Mucosa of descending colon (tissue), 3 donors: ENCODE results near the gene TGFBRAP1. TPM values are rescaled to one million over a fixed set of nuclear protein-coding genes. Genes with fewer than 3 reads are reported as not detected.

ENCODE experiments used
- ATAC-seq: fragments of 200-7000 bp; cut with Tn5 transposase; one replicate; pipeline ENCODE4 v1.9.1; 2020; ENCODE audit warnings: mild to moderate bottlenecking, moderate library complexity
- DNase-seq, 3 donors: peaks; one replicate each; pipeline ENCODE4 v3.0.0-alpha.2; 2020
- H3K36me3 ChIP-seq: fragments of 200-600 bp; one replicate; pipeline ENCODE4 v1.8.0; 2021; ENCODE audit warnings: low read depth, mild to moderate bottlenecking
- H3K4me1 ChIP-seq: fragments of 200-600 bp; one replicate; pipeline ENCODE4 v1.8.0; 2021; ENCODE audit warnings: low read depth, mild to moderate bottlenecking
- H3K4me3 ChIP-seq: fragments of 200-600 bp; one replicate; pipeline ENCODE4 v1.8.0; 2021; ENCODE audit warnings: mild to moderate bottlenecking
- H3K9me3 ChIP-seq: fragments of 200-600 bp; one replicate; pipeline ENCODE4 v1.8.0; 2021; ENCODE audit warnings: mild to moderate bottlenecking
- CTCF ChIP-seq: fragments of 200-600 bp; IDR thresholded peaks from one replicate; pipeline ENCODE4 v1.8.0; 2022; ENCODE audit warnings: antibody characterized with exemption, mild to moderate bottlenecking
- intact Hi-C, 2 donors: fragments of 100-400 bp; cut with DNase I in 1 of 2; cut with micrococcal nuclease in 1 of 2; formaldehyde crosslinking; loops; one replicate each; pipeline versions ENCODE4 v1.11.0 to v1.11.1; 2022; cut with DNase I, micrococcal nuclease
- total RNA-seq, 3 donors: library from RNA; stranded (reverse); fragmentation: NEBNext Ultra II Directional in 2 of 3; extraction: Animal tissue kit (Norgen Biotek cat#: 25700) in 2 of 3; gene quantifications; one replicate each; pipeline versions ENCODE4 v1.2.1 to v1.2.4, GENCODE V29; 2021 to 2023
- donor health status: DM: no; HTN: no; CAD: no; lungs with moderate emphysema.
- donor health status: DM: no; HTN: no; CAD: no.
- donor health status: DM: no; HTN: yes; CAD: no.

TGFBRAP1 gene
- total RNA-seq, 3 donors from 2014 or later, result 16.9 to 24.3 (median 20.9) TPM

DNA sequence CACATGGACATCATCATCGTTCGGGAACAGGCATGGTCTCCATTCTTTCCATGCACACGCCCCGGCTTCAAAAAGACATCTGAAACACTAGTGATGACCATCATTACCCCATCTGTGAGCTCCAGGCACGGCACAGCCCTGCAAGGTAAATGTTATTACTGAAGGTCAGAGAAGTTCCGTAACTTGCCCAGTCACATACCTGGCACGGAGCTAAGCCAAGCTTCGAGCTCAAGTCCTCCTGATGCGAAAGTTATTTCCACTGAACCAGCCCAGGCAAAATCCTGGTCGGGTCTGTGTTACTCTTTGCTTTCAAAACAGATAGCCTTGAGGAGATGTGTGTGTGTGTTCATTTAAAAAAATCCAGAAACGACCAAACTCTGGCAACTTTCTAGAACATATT, 46.5 kb upstream of the TGFBRAP1 start:
- H3K4me3 ChIP-seq, result no peak overlapping the region
- no peak for TF ChIP-seq CTCF
- peaks cover 9% of the 10 kb centered on the region for H3K4me1 ChIP-seq
- no peak for DNase-seq
- no peaks in the 10 kb centered on the region for H3K9me3 ChIP-seq
- no peaks in the 10 kb centered on the region for H3K36me3 ChIP-seq
- intact Hi-C loops, result no loop called here
- no peak for ATAC-seq

DNA sequence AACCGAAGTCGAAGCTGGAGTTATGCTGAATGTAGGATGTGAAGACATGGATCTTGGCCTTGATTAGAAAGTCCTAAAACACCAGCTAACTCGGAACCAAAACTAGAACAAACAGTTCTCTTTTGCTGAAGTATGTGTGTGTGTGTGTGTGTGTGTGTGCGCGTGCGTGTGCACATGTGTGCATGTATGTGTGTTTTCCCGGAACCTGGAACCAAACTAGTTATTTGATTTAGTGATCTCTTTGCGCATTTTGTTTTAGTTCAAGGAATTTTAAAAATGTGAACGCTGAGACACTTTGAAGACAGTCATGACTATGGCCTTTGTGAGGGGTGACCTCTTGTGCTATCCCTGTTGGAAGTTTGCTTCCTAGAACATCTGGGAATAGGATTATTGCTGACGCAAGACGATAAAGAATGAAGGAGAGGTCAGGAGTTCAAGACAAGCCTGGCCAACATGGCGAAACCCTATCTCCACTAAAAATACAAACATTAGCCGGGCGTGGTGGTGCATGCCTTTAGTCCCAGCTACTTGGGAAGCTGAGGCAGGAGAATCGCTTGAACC, 45.5 kb upstream of the TGFBRAP1 start:
- Histone ChIP-seq H3K4me1 (peaks cover 5% of the 10 kb centered on the region), H3K4me3 (no peak overlapping the region), H3K36me3 (no peaks in the 10 kb centered on the region), H3K9me3 (no peaks in the 10 kb centered on the region)
- no peak for ATAC-seq
- no peak for DNase-seq
- intact Hi-C loops, result no loop called here
- TF ChIP-seq CTCF, result no peak

GRCh38 chr2:105373895-105374401, 44.4 kb upstream of the TGFBRAP1 start:
- no peak for TF ChIP-seq CTCF
- ATAC-seq (peak; percentile 6), DNase-seq (no peak)
- intact Hi-C loops, result loop anchor here in 1 of 2 donors (5.0 kb wide), 1 partner anchor 148 kb away; no protein-coding TSS in a partner anchor
- no peaks in the 10 kb centered on the region for H3K4me1 ChIP-seq
- no peaks in the 10 kb centered on the region for H3K9me3 ChIP-seq
- H3K36me3 ChIP-seq, result no peaks in the 10 kb centered on the region
- no peak overlapping the region for H3K4me3 ChIP-seq

- intact Hi-C loops, result loop anchor here in 1 of 2 donors (5.0 kb wide), 1 partner anchor 149 kb away; no protein-coding TSS in a partner anchor
- Histone ChIP-seq H3K4me3 (no peak overlapping the region), H3K4me1 (peaks cover 1% of the 10 kb centered on the region), H3K36me3 (no peaks in the 10 kb centered on the region), H3K9me3 (no peaks in the 10 kb centered on the region)
- ATAC-seq (no peak), DNase-seq (no peak)
- TF ChIP-seq CTCF, result no peak
Measured at GRCh38 chr2:105373344-105373781, 43.8 kb upstream of the TGFBRAP1 start.

- H3K36me3 ChIP-seq, result no peaks in the 10 kb centered on the region
Measured at GRCh38 chr2:105371810-105372209, 42.3 kb upstream of the TGFBRAP1 start.

More at GRCh38 chr2:105371810-105372209, 42.3 kb upstream of the TGFBRAP1 start:
- Histone ChIP-seq H3K9me3 (no peaks in the 10 kb centered on the region), H3K4me1 (peaks cover 6% of the 10 kb centered on the region), H3K4me3 (no peak overlapping the region)
- TF ChIP-seq CTCF, result no peak
- no peak for ATAC-seq
- DNase-seq, result no peak
- intact Hi-C loops, result loop anchor here in 1 of 2 donors (5.0 kb wide), 1 partner anchor 150 kb away; no protein-coding TSS in a partner anchor
